Measurements from ENCODE around the gene RTP5.

DNA sequence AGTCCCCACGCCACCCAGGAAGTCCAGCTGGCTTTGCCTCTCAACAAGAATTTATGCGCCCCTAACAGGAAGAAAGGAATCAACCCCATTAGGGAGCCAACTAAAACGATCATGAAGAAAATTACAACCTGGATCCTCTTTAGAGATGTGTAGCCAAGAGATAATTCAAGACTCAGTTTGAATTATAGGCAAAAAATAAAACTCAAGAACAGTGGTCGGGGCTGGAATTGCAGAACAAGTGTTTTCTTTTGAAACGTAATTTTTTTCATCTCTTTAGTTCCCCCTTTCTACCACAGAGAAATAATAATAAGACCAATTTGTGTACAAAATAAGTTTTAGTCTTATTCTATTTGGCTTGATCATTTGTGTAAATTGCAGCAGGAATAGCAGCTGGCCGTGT lies 33.2 kb upstream of the RTP5 start:
- TF ChIP-seq TAF1 (IDR thresholded peaks at IDR 0.05; ENCODE audit: borderline replicate concordance, low read depth, low read length) (no peak), JUND (IDR thresholded peaks at IDR 0.05) (no peak)
- TF ChIP-seq, protein P1, sequence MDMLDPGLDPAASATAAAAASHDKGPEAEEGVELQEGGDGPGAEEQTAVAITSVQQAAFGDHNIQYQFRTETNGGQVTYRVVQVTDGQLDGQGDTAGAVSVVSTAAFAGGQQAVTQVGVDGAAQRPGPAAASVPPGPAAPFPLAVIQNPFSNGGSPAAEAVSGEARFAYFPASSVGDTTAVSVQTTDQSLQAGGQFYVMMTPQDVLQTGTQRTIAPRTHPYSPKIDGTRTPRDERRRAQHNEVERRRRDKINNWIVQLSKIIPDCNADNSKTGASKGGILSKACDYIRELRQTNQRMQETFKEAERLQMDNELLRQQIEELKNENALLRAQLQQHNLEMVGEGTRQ (IDR thresholded peaks at IDR 0.05; ENCODE audit: borderline replicate concordance, low read depth, low read length), result no peak
